Stimulated activated CD4-positive, alpha-beta T cell treated with anti-CD3 and anti-CD28 coated beads, Interleukin-1b, Interleukin-23, amount 100 ng/mL, for 24 hours (primary cell): ENCODE measurements around the gene RNASEH2A.

Source experiments
- DNase-seq, 4 experiments: peaks; one replicate each; pipeline ENCODE4 v3.0.0-alpha.2; 2020; ENCODE audit warnings: low read depth in 4 of 4, low spot score in 1 of 4

The RNASEH2A gene

DNA sequence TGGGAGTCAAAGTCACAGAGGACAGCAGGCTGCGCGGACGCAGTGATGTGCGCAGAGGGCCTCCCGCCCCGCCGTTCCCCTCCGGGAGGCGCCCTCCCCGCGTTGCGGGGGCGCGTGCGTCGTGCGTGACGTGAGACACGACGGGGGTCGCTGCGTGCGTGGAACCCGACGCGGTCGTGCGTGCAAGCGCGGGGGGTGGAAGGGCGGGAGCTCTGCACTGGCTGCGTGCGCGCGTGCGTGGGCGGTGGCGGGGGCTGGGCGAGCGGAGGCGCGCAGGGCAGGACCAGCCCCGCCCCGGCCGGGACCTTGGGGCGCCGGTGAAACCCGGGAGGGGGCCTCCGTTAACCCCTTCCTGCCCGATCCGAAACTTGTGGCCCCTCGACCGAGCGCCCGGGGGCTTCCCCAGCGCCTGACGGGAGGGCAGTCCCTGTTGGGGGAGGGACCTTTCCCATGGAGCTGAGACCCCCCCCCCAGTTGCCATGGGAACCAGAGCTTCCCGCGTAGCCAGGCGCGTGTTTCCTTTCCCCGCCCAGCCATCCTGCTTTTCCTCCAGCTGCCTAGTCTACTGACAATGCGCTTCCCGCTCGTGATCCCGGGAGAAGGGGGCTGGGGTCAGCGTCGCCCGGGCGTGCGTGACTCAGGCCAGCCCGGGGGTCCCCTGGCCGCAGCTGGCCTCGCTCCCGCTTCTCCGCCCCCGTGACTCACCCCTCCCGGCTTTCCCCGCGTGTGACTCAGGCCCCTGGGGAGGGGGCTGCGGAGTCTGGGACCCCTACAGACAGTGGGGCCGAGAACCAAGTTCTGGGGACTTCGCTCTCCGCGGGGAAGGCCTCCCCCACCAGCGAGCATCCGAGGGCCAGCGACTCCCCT lies 23.7 kb upstream of the RNASEH2A start:
- peak in 3 of 4 experiments; percentile 83 to 90 (median 83) for DNase-seq

DNA sequence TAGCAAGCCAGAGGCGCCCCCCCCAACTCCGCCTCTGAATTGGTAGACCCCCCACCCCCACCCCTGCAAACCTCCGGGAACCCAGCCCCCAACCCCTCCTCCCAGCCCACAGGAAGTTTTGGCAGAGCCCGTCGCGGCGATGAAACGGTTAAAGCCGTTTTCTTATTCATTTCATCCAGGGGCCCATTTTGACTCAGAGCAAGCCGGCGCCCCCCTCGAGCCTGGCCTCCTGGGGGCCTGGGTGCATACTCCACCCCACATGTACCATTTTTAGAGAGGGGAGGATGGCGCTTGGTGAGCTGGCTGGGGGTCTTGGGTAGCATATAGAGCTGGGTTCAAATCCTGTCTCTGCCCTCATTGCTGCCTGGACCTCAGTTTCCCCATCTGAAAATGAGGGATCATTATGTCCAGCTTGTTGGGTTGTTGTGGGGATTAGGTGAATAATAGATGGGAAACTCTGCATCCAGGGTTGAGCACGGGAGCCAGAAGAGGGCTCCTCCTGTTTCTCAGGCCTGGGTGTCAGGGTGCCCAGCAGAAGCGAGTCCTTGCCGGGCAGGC lies 23.0 kb upstream of the RNASEH2A start:
- DNase-seq = peak in 1 of 4 experiments; percentile 68

DNA sequence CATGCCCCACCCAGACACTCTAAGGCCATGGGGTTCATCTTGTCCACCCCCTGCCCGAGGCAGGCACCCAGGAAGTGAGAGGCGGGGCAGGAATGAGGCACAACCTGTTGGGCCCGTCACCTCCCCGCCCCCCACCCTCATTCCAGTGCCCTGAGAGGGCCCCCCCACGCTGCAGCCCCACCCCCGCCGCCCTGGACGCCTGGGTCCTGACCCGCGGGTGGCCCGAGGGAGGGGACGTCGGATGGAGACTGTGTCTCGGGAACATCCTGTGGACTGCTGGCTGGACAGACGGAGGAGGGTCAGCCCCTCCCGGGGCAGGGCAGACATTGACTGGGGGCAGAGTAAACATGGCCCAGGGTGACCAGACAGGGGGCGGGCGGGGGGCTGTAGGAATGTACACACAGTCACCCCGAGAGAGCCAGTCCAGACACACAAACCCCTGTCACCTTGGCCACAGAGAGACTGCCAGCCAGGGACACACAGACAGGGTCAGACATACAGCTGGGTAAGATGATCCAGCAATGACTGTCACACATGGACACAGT lies 22.5 kb upstream of the RNASEH2A start:
- no peak for DNase-seq

GRCh38 chr19:12784394-12784870 lies 22.0 kb upstream of the RNASEH2A start:
- DNase-seq = no peak

DNA sequence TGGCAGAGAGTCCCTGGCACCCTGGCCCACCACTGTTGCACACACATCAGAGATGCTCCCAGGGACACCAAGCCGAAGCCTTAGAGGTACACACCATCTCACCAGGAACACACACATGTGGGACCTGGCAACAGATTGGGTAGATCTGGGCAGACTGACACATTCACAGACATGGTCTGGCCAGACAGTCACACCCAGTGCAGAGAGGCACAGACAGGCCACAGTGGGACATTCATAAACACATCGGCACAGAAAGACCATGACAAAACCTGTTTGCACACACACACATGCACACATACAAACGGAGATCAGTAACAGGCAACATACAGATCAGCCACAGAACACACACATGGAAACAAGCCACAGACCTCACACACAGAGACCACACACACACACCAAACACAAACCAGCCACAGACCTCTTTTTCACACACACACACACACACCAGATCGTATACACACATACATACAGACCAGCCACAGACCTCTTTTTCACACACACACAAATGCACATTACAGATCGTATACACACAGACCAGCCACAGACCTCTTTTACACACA lies 21.4 kb upstream of the RNASEH2A start:
- no peak for DNase-seq

DNA sequence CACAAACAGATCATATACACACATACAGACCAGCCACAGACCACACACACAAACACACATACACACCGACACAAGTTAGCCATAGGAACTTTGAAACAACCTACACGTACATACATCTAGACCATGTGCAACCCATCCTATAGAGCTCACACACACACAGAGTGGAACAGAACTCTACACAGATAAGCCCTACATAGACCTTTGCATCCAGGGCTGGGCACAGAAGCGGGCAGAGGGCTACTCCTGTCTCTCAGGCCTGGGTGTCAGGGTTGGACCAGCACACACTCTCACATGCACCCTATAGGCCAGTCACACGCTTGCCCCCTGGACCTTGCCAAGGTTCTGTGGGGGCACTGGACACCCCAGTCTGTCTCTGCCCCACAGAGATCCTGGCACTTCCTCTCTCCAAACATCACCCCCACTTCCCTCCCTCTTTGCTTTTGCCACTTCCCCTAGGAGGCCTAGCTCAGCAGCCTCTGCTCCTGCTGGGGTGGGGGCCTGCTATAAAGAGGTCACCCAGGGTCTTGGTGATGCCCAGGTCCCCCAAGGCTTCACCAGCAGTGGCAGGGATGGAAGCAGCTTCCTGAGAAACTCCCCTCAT lies 20.9 kb upstream of the RNASEH2A start:
- DNase-seq = no peak

DNA sequence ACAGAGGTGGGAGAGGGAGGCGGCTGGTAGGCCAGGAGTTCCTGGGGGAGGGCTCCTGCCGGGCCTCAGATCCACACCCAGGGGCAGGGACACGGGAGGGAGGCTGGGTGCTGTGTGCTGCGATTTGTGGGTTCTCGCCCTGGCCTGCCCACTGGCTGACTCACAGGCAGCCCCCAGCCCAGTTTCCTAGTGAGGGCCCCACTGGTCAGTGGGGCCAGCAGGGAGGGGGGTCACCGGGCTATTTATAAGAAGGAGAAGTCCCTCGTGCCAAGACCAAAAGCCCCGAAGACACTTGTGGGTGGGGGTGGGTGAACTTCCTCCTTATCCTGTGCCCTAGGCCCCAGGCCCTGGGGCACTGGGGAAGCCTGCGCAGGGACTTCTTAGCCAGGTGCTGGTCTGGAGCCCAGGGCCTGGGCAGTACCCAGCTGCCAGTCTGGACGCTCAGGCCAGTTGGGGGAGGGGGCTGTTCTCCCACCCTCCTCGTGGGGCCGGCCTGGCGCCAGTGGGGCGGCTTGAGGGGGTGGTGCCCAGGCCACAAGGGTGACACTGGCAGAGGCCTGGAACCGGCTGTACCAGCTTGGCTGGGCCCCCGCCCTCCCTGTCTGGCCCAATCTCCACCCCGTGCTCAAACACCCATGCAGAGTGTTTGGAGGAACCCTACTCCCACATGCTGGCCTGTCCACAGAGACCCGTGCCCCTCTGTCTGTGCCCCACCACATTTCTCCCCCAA lies 20.1 kb upstream of the RNASEH2A start:
- no peak for DNase-seq

DNA sequence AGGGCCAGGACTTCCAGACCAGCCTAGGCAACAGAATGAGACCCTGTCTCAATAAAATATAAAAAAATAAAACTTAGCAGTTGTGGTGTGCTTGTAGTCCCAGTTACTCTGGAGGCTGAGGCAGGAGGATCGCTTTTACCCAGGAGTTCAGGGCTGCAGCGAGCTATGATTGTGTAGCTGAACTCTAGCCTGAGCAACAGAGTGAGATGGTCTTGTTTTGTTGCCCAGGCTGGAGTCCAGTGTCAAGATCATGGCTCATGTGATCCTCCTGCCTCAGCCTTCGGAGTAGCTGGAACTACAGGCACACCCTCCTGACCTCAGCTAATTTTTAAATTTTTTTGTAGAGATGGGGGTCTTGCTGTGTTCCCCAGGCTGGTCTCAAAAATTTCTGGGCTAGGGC lies 19.4 kb upstream of the RNASEH2A start:
- no peak for DNase-seq

DNA sequence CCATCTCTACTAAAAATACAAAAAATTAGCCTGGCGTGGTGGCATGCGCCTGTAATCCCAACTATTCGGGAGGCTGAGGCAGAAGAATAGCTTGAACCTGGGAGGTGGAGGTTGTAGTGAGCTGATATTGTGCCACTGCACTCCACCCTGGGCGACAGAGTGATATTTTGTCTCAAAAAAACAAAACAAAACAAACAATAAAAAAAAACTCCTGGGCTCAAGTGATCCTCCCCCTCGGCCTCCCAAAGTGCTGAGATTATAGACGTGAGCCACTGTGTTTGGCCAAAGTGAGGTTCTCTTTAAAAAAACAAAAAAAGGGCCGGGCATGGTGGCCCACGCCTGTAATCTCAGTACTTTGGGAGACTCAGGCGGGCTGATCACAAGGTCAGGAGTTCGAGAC lies 18.9 kb upstream of the RNASEH2A start:
- DNase-seq = no peak

- DNase-seq = no peak
These were observed 18.2 kb upstream of the RNASEH2A start for GRCh38 chr19:12788042-12788681.

DNA sequence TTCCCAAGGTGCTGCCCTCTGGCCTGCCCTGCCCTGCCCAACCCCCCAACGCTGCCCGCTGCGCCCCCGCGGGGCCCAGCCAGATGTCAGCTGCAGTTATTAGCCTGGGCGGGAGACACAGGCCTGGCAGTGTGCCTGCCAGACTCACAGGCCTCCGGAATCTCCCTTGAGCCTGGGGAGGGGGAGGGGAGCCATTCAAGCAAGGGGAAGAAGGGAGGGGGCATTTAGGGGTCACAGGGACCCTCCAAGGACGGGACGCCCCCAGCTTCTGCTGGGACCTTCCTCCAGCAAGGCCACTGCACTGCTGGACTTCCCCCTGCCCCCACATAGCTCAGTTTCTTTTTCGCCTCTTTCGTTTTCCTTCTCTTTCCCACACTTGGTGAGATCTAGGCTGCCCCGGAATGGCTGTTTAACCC lies 17.7 kb upstream of the RNASEH2A start:
- no peak for DNase-seq

GRCh38 chr19:12789098-12789903 lies 17.1 kb upstream of the RNASEH2A start:
- DNase-seq = no peak

DNA sequence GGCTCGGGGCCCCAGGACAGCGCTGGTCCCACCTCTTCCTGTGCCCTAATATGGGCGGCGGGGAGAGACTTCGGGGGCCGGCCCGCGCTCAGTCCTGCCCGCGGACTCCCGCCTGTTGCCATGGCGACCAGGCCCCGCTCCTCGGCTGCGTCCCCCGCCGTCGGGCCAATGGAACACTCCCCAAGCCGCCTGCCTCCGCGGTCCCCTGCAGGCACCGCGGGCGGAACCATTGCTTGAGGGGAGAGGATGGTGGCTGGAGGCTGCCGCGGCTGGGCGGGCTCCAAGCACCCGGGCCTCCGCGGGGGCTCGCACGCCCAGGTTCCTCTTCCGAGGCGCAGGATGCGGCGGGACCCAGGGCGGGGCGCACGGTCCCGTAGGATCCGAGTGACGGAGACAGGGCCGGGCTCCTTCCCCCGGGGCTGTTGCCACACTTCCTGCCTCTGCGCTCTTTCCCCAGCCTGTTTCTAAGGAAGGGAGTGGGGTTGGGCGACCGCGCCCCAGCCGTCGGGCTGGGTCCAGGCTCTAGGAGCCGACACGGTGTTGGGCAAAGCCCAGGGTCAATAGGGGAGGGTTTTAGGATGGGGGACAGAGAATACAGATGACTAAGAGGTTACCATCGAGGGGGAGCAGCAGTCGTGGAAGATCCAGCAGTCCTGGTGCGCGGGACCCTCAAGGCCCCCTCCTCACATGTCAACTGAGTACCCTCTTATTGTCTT lies 16.3 kb upstream of the RNASEH2A start:
- DNase-seq = peak in 2 of 4 experiments; percentile 84 to 97

GRCh38 chr19:12790628-12791344 lies 15.6 kb upstream of the RNASEH2A start:
- no peak for DNase-seq

- peak; percentile 91 to 96 (median 94) for DNase-seq
These were observed 14.9 kb upstream of the RNASEH2A start, which contains the start of gene JUNB for GRCh38 chr19:12791345-12792050. JUNB (plus strand) TSS chr19:12791486; CDS start chr19:12791772, 286 bp downstream.

GRCh38 chr19:12792051-12792852 lies 14.1 kb upstream of the RNASEH2A start:
- DNase-seq = peak in 1 of 4 experiments; percentile 67

DNA sequence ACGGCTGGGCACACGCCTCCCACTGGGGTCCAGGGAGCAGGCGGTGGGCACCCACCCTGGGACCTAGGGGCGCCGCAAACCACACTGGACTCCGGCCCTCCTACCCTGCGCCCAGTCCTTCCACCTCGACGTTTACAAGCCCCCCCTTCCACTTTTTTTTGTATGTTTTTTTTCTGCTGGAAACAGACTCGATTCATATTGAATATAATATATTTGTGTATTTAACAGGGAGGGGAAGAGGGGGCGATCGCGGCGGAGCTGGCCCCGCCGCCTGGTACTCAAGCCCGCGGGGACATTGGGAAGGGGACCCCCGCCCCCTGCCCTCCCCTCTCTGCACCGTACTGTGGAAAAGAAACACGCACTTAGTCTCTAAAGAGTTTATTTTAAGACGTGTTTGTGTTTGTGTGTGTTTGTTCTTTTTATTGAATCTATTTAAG lies 13.5 kb upstream of the RNASEH2A start:
- no peak for DNase-seq
